NCI-H524 treated with DMSO at 0.1 percent for 48 hours (cell line): Measurements from ENCODE around the gene VPS18.

Experiments used
- DNase-seq: peaks from one replicate; lab custom pipeline; 2025; lab: John Stamatoyannopoulos, UW

The VPS18 gene

GRCh38 chr15:40871749-40872617 is 22.3 kb upstream of the VPS18 start:
- DNase-seq: no peak

- peak; percentile 66 for DNase-seq
Measured at GRCh38 chr15:40872791-40873693, 21.2 kb upstream of the VPS18 start.

GRCh38 chr15:40873694-40874561 is 20.3 kb upstream of the VPS18 start, which contains the start of gene RHOV:
Gene RHOV, minus strand, starts transcription at chr15:40874234. Its CDS starts 95 bp downstream, at chr15:40874139.
- DNase-seq: peak; percentile 37

- DNase-seq: no peak
Measured at GRCh38 chr15:40875991-40876730, 18.1 kb upstream of the VPS18 start.

GRCh38 chr15:40877694-40878093 is 16.6 kb upstream of the VPS18 start:
- DNase-seq: no peak

- no peak for DNase-seq
Measured at GRCh38 chr15:40878785-40879184, 15.5 kb upstream of the VPS18 start.

GRCh38 chr15:40879609-40880008 is 14.6 kb upstream of the VPS18 start:
- DNase-seq: no peak

- no peak for DNase-seq
Measured at GRCh38 chr15:40881351-40881750, 12.9 kb upstream of the VPS18 start.

GRCh38 chr15:40886586-40886985 is 7.7 kb upstream of the VPS18 start:
- no peak for DNase-seq

- no peak for DNase-seq
Measured at GRCh38 chr15:40889112-40889511, 5.1 kb upstream of the VPS18 start.

GRCh38 chr15:40891138-40891537 is 3.1 kb upstream of the VPS18 start:
- DNase-seq: no peak

- peak; percentile 19 for DNase-seq
Measured at GRCh38 chr15:40891810-40892446, 2.3 kb upstream of the VPS18 start.

- no peak for DNase-seq
Measured at GRCh38 chr15:40892447-40893012, 1.7 kb upstream of the VPS18 start.

GRCh38 chr15:40893019-40893670 is 1.1 kb upstream of the VPS18 start:
- DNase-seq: no peak

- no peak for DNase-seq
Measured at GRCh38 chr15:40894681-40895448, 615 bp downstream of the VPS18 start.

- no peak for DNase-seq
Measured at GRCh38 chr15:40899536-40900207, 5.4 kb downstream of the VPS18 start.

GRCh38 chr15:40900256-40901052 is 6.2 kb downstream of the VPS18 start:
- DNase-seq: no peak

- no peak for DNase-seq
Measured at GRCh38 chr15:40901053-40901443, 6.8 kb downstream of the VPS18 start.
